Measurements from ENCODE around the gene FBXW8.

The FBXW8 gene

GRCh38 chr12:116874324-116874995 is 36.3 kb upstream of the FBXW8 start:
- no peak for TF ChIP-seq CTCF (IDR thresholded peaks at IDR 0.05; ENCODE audit: extremely low read depth, missing control alignments)
- no peak for DNase-seq (ENCODE audit: low spot score)

- DNase-seq (ENCODE audit: low spot score): no peak
- TF ChIP-seq CTCF (IDR thresholded peaks at IDR 0.05; ENCODE audit: extremely low read depth, missing control alignments): no peak
Observed at GRCh38 chr12:116876151-116876869, 34.4 kb upstream of the FBXW8 start.

- no peak for DNase-seq (ENCODE audit: low spot score)
- TF ChIP-seq CTCF (IDR thresholded peaks at IDR 0.05; ENCODE audit: extremely low read depth, missing control alignments): no peak
Observed at GRCh38 chr12:116878567-116879508, 31.9 kb upstream of the FBXW8 start.

- TF ChIP-seq CTCF (IDR thresholded peaks at IDR 0.05; ENCODE audit: extremely low read depth, missing control alignments): no peak
- peak; percentile 44 for DNase-seq (ENCODE audit: low spot score)
Observed at GRCh38 chr12:116879509-116880212, 31.1 kb upstream of the FBXW8 start.

GRCh38 chr12:116880213-116880816 is 30.4 kb upstream of the FBXW8 start:
- no peak for TF ChIP-seq CTCF (IDR thresholded peaks at IDR 0.05; ENCODE audit: extremely low read depth, missing control alignments)

GRCh38 chr12:116880817-116881324 is 29.9 kb upstream of the FBXW8 start:
- DNase-seq (ENCODE audit: low spot score): peak; percentile 85
- no peak for TF ChIP-seq CTCF (IDR thresholded peaks at IDR 0.05; ENCODE audit: extremely low read depth, missing control alignments)

More at GRCh38 chr12:116880213-116880816, 30.4 kb upstream of the FBXW8 start:
- no peak for DNase-seq (ENCODE audit: low spot score)

Data from GM20000 (cell line).